Mesendoderm (in vitro differentiated cells): ENCODE results near the gene RREB1.

Experiments used
- DNase-seq: peaks from one replicate; pipeline ENCODE4 v3.0.0; 2013
- H2AK5ac ChIP-seq: 2 replicates; pipeline ENCODE4 v1.6.1; 2013; ENCODE audit warnings: low read length, inconsistent platforms
- H2BK120ac ChIP-seq: 2 replicates; pipeline ENCODE4 v1.6.1; 2013; ENCODE audit warnings: low read depth, mild to moderate bottlenecking, low read length, moderate library complexity, mixed read lengths
- H2BK15ac ChIP-seq: replicated peaks from 2 replicates; pipeline ENCODE4 v1.6.1; 2013; ENCODE audit warnings: low read depth, mild to moderate bottlenecking, moderate library complexity
- H2BK5ac ChIP-seq: 2 replicates; pipeline ENCODE4 v1.6.1; 2013; ENCODE audit warnings: low read length, inconsistent platforms
- H3K18ac ChIP-seq: 2 replicates; pipeline ENCODE4 v1.6.1; 2013; ENCODE audit warnings: mild to moderate bottlenecking, low read length, mixed read lengths
- H3K23ac ChIP-seq: one replicate; pipeline ENCODE4 v1.6.1; 2013; ENCODE audit warnings: low read length
- H3K27ac ChIP-seq: 2 replicates; pipeline ENCODE4 v1.5.1; 2013; ENCODE audit warnings: low read depth, mild to moderate bottlenecking, inconsistent platforms, low read length, moderate library complexity
- H3K27me3 ChIP-seq: 2 replicates; pipeline ENCODE4 v1.6.1; 2013; ENCODE audit warnings: low read length, control low read depth, mild to moderate bottlenecking, inconsistent platforms; ENCODE audit not compliant: insufficient read depth, poor library complexity
- H3K36me3 ChIP-seq: 2 replicates; pipeline ENCODE4 v1.6.1; 2013; ENCODE audit warnings: low read length, inconsistent platforms; ENCODE audit not compliant: control insufficient read depth, insufficient read depth
- H3K4ac ChIP-seq: one replicate; pipeline ENCODE4 v1.6.1; 2013; ENCODE audit warnings: low read depth, mild to moderate bottlenecking, low read length, moderate library complexity
- H3K4me1 ChIP-seq: 2 replicates; pipeline ENCODE4 v1.6.1; 2013; ENCODE audit warnings: low read depth, low read length, inconsistent platforms; ENCODE audit not compliant: control insufficient read depth
- H3K4me2 ChIP-seq: 2 replicates; pipeline ENCODE4 v1.6.1; 2013; ENCODE audit warnings: low read length
- H3K4me3 ChIP-seq: 2 replicates; pipeline ENCODE4 v1.5.1; 2013; ENCODE audit warnings: mild to moderate bottlenecking, low read length
- H3K56ac ChIP-seq: one replicate; pipeline ENCODE4 v1.6.1; 2013; ENCODE audit warnings: low read length
- H3K79me1 ChIP-seq: 2 replicates; pipeline ENCODE4 v1.6.1; 2013; ENCODE audit warnings: low read length, inconsistent platforms
- H3K79me2 ChIP-seq: 2 replicates; pipeline ENCODE4 v1.6.1; 2013; ENCODE audit warnings: mild to moderate bottlenecking, low read length; ENCODE audit not compliant: control insufficient read depth, insufficient read depth
- H3K9ac ChIP-seq: 2 replicates; pipeline ENCODE4 v1.6.1; 2013; ENCODE audit warnings: low read length, inconsistent platforms
- H4K5ac ChIP-seq: one replicate; pipeline ENCODE4 v1.6.1; 2013; ENCODE audit warnings: low read length
- H4K8ac ChIP-seq: one replicate; pipeline ENCODE4 v1.6.1; 2013; ENCODE audit warnings: low read depth, mild to moderate bottlenecking, control low read depth, low read length, moderate library complexity
- WGBS: extraction: QIAGEN DNeasy Blood & Tissue Kit; methylation state at CpG from one replicate; pipeline ENCODE4 v1.1.7; 2013; ENCODE audit warnings: low lambda C conversion rate, missing lambda C conversion rate; ENCODE audit not compliant: insufficient coverage; ENCODE audit errors: extremely low coverage; 5-methylcytosine and 5-hydroxymethylcytosine counted together

RREB1 gene

GRCh38 chr6:7268362-7268761 is 160.6 kb downstream of the RREB1 start:
- H3K18ac ChIP-seq = no peak overlapping the region
- no CpG with 5 or more reads among the region's 20 CpGs for WGBS
- no peak overlapping the region for H3K27ac ChIP-seq
- H2BK15ac ChIP-seq = no peak overlapping the region
- H3K23ac ChIP-seq = no peak overlapping the region
- no peaks in the 10 kb centered on the region for H3K79me1 ChIP-seq
- H4K5ac ChIP-seq = no peak overlapping the region
- no peak overlapping the region for H4K8ac ChIP-seq
- no peak overlapping the region for H3K56ac ChIP-seq
- H3K27me3 ChIP-seq = no peaks in the 10 kb centered on the region
- H3K79me2 ChIP-seq = no peaks in the 10 kb centered on the region
- no peak overlapping the region for H3K4me3 ChIP-seq
- H2AK5ac ChIP-seq = no peak overlapping the region
- no peak overlapping the region for H3K9ac ChIP-seq
- no peak overlapping the region for H3K4me2 ChIP-seq
- H2BK120ac ChIP-seq = no peak overlapping the region
- no peak overlapping the region for H3K4ac ChIP-seq
- no peaks in the 10 kb centered on the region for H3K4me1 ChIP-seq
- no peak for DNase-seq
- H3K36me3 ChIP-seq = no peaks in the 10 kb centered on the region
- H2BK5ac ChIP-seq = no peak overlapping the region

GRCh38 chr6:7268816-7269555 is 161.2 kb downstream of the RREB1 start:
- no peak for DNase-seq
- Histone ChIP-seq H3K9ac (no peak overlapping the region), H3K27ac (no peak overlapping the region), H2AK5ac (no peak overlapping the region), H3K36me3 (no peaks in the 10 kb centered on the region), H2BK5ac (no peak overlapping the region), H3K27me3 (no peaks in the 10 kb centered on the region), H2BK120ac (no peak overlapping the region), H4K8ac (no peak overlapping the region), H3K79me1 (no peaks in the 10 kb centered on the region), H3K4me3 (no peak overlapping the region), H3K79me2 (no peaks in the 10 kb centered on the region), H3K4me1 (no peaks in the 10 kb centered on the region), H3K4me2 (no peak overlapping the region), H2BK15ac (no peak overlapping the region), H4K5ac (no peak overlapping the region), H3K56ac (no peak overlapping the region), H3K18ac (no peak overlapping the region), H3K4ac (no peak overlapping the region), H3K23ac (no peak overlapping the region)
- no CpG with 5 or more reads among the region's 23 CpGs for WGBS

DNA sequence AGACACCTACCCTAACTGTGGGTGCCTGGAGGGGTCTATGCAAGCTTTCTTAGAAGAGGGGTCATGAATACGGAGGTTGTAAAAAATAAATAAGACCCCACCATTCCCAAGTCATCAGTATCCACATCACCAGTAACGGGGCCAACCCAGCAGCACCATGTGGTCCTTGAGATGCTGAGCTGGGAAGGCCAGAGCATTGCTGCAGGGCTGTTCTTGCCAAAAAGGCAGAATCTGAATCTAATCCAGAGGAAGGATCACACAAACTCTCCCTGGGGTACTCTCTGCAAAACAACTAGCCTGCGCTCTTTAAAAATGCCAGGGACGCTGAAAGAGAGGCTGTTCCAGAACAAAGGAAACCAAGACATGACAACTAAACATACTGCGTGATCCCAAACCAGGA is 162.1 kb downstream of the RREB1 start:
- H3K4ac ChIP-seq = no peak overlapping the region
- no peak overlapping the region for H3K23ac ChIP-seq
- no peak overlapping the region for H3K56ac ChIP-seq
- no peaks in the 10 kb centered on the region for H3K27me3 ChIP-seq
- no peaks in the 10 kb centered on the region for H3K4me1 ChIP-seq
- H2BK120ac ChIP-seq = no peak overlapping the region
- no peak overlapping the region for H4K8ac ChIP-seq
- DNase-seq = no peak
- WGBS = no CpG with 5 or more reads among the region's 5 CpGs
- no peak overlapping the region for H4K5ac ChIP-seq
- H3K79me2 ChIP-seq = no peaks in the 10 kb centered on the region
- H3K18ac ChIP-seq = no peak overlapping the region
- no peak overlapping the region for H2BK5ac ChIP-seq
- H3K9ac ChIP-seq = no peak overlapping the region
- no peak overlapping the region for H3K4me3 ChIP-seq
- no peak overlapping the region for H3K27ac ChIP-seq
- H3K79me1 ChIP-seq = no peaks in the 10 kb centered on the region
- no peak overlapping the region for H2BK15ac ChIP-seq
- H3K4me2 ChIP-seq = no peak overlapping the region
- no peaks in the 10 kb centered on the region for H3K36me3 ChIP-seq
- no peak overlapping the region for H2AK5ac ChIP-seq

DNA sequence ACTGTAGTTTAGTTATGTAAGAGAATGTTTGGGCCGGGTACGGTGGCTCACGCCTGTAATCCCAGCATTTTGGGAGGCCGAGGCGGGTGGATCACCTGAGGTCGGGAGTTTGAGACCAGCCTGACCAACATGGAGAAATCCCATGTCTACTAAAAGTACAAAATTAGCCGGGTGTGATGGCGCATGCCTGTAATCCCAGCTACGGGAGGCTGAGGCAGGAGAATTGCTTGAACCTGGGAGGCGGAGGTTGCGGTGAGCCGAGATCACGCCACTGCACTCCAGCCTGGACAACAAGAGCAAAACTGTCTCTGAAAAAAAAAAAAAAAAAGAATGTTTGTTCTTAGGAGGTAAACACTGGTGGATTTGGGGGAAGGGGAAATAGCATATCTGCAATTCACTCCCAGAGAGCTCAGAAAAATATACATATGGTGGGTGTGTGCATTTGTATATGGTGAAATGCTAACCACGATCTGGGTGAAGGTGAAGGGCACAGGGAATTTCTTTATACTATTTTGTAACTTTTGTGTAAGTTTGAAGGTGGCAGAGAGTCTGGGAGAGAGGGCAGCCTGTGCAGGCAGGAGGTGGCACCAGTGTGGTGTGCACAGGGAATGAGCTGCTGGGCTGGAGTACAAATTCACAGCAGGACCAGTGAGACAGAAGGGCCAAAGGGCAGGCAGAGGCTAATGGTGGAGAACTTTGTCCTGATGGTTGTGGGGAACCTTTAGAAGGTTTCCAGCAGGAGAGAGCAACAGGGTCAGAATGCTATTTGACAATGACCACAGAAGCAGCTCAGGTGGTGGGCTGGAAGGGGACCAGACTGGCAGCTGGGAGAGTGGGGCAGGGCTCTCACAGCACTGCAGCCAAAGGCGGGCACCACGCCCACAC is 162.8 kb downstream of the RREB1 start:
- no peak overlapping the region for H4K8ac ChIP-seq
- no peaks in the 10 kb centered on the region for H3K79me2 ChIP-seq
- no peak overlapping the region for H3K4me3 ChIP-seq
- no CpG with 5 or more reads among the region's 16 CpGs for WGBS
- H3K4me2 ChIP-seq = no peak overlapping the region
- no peaks in the 10 kb centered on the region for H3K36me3 ChIP-seq
- no peak overlapping the region for H3K9ac ChIP-seq
- no peak overlapping the region for H4K5ac ChIP-seq
- no peaks in the 10 kb centered on the region for H3K4me1 ChIP-seq
- H3K4ac ChIP-seq = no peak overlapping the region
- H2BK15ac ChIP-seq = no peak overlapping the region
- H3K56ac ChIP-seq = no peak overlapping the region
- DNase-seq = no peak
- H3K79me1 ChIP-seq = no peaks in the 10 kb centered on the region
- H2AK5ac ChIP-seq = no peak overlapping the region
- no peak overlapping the region for H3K23ac ChIP-seq
- H3K18ac ChIP-seq = no peak overlapping the region
- no peak overlapping the region for H3K27ac ChIP-seq
- no peaks in the 10 kb centered on the region for H3K27me3 ChIP-seq
- H2BK5ac ChIP-seq = no peak overlapping the region
- no peak overlapping the region for H2BK120ac ChIP-seq

DNA sequence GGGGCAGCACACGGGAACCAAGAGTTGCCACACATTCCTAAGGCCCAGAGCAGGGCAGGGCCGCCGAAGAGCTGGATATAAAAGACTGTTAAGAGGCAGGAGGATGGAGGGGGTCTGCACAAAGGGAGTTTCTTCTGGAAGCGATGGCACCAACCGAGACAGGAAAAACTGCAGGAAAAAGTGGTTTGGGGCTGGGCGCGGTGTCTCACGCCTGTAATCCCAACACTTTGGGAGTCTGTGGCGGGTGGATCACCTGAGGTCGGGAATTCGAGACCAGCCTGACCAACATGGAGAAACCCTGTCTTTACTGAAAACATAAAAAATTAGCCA is 163.4 kb downstream of the RREB1 start:
- Histone ChIP-seq H3K36me3 (no peaks in the 10 kb centered on the region), H3K4me3 (no peak overlapping the region), H4K8ac (no peak overlapping the region), H3K79me1 (no peaks in the 10 kb centered on the region), H2AK5ac (no peak overlapping the region), H3K23ac (no peak overlapping the region), H3K56ac (no peak overlapping the region), H3K4me1 (no peaks in the 10 kb centered on the region), H3K18ac (no peak overlapping the region), H3K4ac (no peak overlapping the region), H4K5ac (no peak overlapping the region), H3K4me2 (no peak overlapping the region), H3K27me3 (no peaks in the 10 kb centered on the region), H2BK120ac (no peak overlapping the region), H2BK5ac (no peak overlapping the region), H3K79me2 (no peaks in the 10 kb centered on the region), H3K9ac (no peak overlapping the region), H2BK15ac (no peak overlapping the region), H3K27ac (no peak overlapping the region)
- no peak for DNase-seq
- WGBS = no CpG with 5 or more reads among the region's 11 CpGs
